GM21529 (cell line): ENCODE data around the gene TSPEAR.

Source experiments
- ATAC-seq: cut with Tn5 transposase; IDR thresholded peaks from one replicate; pipeline ENCODE4 v1.9.1; 2021; ENCODE audit not compliant: unreplicated experiment

TSPEAR gene

DNA sequence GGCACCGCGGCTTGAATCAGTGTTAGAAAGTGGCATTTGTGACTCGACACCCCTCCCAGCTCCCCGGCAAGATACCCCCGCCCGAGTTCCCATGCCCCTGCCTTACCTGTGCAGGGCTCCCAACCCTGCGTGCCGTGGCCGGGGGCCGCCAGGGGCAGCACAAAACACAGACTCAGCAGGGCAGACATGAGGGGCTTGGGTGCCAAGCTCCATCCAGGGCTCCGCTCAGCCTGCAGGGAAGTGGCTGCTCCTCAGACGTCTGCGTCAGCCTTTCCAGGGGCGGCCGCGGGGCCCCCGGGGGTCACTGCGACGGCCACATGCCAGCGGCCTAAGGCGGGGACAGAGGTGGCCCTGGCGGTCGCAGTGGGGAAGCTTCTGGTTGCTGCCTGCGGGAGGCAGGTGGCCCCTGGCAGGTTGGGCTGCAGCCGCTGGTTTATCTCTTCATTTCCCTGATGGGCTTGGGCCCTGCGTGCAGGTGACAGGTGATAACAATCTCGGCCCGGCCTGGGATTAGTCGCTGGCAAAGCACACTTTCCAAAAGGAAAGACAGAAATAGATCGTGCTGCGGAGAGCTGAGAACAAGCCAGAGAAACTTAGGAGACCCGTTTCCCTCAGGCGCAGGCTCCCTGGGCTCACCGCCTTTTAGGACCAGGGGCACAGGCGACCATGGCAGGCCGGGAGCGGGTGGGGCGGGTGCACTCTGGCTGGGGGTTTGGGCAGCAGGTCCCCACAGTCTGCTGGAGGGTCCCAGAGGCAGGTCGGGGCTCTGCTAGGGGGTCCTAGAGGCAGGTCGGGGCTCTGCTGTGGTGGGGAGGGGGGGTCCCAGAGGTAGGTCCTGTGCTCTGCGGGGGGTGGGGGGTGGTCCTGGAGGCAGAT, at the start of gene TSPEAR:
Gene TSPEAR, minus strand, starts transcription at position 246 of the 876 bp plus-strand sequence. Its CDS starts 58 bp downstream, at position 188.
- ATAC-seq, result no peak

DNA sequence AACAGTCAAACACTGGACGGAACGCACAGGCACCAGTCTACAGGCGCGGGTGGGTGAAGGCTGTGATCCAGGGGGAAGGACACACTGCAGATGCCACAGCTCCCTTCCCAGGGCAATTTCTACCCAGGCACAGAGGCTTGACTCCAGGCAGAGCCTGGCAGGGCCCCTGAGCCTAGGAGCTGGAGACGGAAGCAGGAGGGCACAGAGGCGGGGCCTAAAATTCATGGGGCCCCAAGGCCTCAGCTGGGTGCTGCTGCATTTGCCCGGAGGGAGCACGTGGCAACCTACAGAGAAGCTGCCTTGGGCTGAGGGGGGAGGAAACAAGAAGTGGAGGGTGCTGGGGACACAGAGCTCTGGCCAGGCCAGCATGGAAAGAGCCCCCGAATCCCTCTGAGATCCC, 49.0 kb upstream of the TSPEAR start:
- no peak for ATAC-seq

DNA sequence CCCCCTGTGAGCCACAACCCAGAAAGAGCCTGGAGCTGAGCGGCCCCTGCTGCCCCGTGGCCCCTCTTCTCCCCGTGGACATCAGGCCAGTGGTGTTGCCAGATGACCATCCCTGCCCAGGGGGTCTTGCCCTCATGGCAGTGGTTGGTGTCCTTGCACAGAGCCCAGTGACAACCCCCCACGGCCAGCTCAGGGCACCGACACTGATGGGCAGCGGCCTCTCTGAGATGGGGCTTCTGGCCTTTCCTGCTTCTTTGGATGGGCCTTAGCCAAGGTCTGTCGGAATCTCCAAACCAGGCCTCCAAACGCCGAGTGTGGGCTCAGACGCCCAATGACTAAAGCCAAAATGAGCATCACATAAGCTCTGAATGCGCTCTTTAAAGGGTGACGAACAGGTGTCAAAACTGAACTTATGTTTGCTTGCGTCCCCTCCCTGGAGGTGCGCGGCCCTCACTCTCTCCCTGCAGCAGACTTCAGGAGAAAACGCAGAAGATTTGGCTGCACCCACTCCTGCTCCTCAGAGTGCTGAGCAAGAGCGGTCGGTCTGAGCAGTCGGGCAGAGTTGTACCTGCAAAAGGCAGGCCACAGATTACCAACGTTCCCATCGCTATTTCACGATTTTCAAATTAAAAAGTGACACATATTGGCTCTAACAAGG, 48.4 kb upstream of the TSPEAR start:
- ATAC-seq, result no peak

DNA sequence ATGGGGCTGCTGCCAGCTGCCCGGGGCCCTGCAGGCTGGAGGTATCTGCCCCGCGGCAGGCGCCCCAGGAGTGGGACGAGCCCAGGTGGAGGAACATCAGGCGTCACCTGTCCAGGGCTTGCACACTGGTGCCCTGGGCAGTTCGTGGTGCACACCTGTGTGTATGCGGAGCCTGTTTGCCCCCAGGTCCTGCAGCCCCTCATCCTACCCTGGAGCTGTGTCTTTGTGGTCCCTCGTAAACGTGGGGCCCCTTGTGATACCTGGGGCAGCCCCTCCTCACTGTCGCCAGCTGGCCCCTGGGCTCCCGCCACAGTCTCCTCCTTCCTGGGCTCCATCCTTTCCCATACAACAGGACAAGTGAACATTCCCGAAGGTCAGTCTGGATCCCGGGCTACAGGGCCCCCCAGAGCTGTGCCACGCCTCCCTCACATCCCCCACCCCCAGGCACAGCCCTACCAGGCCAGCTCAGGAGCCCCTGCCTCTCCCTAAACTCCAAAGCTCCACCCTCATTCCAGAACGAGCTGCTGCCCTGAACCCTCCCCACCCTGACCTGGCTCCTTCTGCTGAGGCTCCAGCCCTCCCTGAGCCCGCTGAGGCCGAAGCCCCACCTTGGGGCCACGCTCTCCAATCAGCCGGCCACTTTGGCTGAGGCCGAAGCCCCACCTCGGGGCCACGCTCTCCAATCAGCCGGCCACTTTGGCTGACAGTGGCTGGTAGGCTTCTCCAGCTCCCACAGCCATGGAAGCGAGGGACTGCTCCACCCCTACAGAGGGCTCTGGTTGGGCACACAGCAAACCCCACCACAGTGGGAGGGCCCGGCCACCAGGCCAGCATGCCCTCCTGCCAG, 47.6 kb upstream of the TSPEAR start:
- ATAC-seq, result no peak

DNA sequence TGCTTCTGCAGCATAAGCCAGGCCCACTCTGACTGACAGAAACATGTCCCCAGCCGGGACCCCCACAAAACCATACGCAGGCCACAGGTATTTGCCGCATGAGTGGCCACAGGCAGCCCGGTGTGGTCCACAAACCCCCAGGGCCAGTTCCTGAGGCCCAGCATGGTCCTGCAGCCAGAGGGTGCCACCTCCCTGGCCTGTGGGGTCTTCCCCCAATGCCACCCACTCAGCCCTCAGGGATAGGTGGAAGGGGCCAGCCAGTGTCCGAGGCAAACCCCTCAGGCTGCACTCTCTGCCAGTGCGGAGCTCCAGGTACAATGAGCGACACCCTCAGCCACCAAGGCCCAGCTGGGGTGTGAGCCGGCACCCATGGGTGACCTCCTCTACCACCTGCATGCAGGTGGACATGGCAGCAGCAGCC, 46.8 kb upstream of the TSPEAR start:
- ATAC-seq, result no peak

DNA sequence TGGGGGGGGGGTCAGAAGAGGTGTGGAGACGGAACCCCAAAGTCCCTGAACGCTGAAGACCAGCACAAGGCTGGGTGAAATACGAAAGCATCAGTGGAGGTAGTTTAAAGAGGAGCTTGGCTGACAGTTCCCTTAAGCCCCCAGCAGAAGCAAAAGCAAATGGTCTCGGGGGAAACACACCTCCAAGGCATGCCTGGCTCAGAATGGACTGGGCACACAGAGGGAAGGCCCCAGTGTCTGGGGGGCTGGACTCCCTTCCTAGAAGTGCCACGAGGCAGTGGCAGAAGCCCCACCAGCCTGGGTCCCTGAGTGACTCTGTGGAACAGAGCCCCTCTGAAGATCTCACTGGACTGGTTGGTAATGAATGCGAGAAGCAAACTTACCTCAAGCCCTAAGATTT, 46.4 kb upstream of the TSPEAR start:
- no peak for ATAC-seq

DNA sequence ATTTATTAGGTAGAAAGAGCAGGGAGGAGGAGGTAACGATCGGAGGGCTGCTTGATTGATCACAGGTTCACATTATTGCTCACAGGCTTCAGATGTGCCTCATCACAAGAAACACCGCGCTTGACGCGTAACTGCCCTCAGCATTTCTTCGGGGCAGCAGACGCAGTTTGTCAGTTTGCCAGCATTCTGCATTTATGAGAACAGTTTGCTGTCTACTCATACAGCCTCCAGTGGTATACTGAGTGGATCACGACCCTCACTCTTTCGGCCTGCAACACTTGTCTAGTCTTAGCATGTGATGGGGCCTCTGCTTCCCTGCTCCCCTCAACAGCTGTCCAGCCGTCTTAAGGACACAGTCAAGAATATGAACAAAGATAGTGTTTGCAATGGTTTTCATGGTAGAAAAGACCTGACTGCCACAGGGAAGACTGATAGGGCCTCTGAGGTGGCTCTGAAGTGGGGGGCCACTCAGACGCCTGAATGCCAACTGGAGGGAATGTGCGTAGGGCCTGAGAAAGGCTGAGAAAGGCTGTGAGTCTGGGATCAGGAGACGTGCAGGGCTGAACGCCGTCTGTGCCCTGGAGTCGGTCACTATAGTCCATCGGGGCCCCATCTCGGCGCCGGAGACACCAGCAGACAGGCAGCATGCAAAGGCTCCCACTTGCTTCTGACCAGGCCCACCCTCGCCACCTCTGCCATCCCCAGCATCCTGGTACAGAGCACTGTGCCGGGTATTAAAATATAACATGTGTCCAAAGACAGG, 45.2 kb upstream of the TSPEAR start:
- no peak for ATAC-seq

DNA sequence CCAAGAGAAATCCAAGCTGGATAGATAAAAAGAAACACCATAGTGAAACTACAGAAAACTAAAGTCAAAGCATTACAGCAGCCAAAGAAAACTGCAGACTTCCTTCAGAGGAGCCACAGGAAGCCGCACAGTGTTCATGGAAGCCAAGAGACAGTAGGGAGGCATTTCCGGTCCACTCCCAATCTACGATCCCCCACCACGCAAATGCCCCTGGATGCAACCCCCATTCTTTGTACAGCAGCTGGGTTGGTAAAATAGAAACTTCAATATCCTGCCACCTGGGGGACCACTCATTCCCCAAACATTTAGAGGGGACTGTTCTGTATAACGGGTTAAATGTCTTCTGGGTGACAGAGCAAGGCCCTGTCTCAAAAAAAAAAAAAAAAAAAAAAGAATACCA, 43.9 kb upstream of the TSPEAR start:
- ATAC-seq, result no peak

DNA sequence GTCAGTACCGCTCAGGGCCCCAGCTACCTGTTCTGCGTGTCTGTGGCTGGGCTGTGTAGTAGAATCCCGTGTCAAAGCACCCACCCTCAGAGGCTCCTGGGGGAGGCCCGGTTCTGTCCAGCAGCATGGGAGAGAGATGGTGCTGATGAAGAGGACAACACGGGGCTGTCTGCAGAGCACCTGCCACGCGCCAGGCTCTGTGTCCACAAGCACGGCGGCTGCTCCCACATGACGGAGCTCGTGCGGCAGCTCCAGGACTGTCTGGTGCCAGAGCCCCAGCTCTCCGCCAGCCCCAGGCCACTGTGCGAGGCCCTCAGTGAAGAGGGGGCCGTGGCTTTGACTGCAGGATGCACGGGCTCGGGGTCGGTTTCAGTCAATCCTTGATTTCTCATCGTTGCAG, 42.0 kb upstream of the TSPEAR start:
- no peak for ATAC-seq

DNA sequence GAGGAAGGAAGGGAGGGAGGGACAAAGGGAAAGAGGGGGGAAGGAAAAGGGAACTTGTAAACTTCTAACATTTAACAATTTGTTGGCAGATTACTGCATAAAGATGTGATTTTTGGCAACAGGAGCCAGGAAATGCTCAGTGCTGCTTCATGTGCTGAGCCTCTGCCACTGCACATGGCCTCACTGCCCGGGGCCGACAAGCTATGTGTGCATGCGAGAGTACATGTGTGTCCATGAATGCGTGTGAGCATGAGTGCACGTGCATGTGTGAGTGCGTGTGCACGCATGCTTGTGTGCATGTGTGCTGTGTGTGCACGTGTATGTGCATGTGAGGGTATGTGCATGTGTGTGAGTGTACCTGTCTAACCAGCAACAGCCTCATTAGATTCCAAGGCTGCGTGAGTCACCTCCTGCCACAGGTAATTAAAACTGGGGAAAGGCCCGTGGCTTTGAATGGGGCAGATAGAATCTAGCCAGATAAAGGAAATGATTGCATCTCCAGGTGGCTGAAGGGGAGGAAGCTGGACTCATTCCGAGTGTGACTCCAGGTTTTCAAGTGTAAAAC, 41.4 kb upstream of the TSPEAR start:
- no peak for ATAC-seq

DNA sequence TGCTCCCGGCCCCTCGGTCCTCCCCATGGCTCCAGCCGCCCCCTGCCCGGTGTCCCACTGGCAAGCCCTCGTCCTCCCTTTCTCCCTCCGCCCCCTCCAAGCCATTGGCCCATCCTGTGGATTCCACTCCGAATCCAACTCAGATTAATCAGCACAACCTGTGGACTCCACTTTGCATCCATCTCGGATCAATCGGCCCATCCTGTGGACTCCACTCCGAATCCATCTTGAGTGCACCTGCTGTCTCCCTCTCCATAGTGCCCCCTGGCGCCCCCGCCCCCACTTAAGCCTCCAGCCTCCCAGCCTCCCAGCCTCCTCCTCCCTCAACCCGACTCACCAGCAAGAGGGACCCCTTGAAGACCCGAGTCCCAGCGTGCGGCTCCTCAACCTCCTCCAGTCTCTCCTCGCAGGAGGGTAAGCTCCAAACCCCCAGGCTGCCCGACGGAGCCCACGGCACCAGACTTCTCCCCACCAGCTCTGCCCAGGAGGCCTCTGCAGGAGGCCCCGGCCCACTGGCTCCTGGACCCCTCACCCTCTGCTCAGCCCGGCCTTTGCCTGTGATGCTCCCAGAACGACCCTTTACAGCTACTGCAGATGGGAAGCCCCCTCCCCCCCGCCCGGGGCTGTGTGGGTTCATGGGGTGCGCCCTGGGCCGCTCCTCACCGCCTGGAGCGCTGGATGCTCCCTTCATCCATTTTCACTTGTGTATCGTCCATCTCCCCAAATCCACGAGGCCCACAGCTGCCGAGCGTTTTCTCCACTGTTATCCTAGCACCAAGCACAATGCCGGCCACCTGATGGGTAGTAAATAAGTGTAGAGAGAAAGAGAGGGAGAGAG, 40.6 kb upstream of the TSPEAR start:
- no peak for ATAC-seq

DNA sequence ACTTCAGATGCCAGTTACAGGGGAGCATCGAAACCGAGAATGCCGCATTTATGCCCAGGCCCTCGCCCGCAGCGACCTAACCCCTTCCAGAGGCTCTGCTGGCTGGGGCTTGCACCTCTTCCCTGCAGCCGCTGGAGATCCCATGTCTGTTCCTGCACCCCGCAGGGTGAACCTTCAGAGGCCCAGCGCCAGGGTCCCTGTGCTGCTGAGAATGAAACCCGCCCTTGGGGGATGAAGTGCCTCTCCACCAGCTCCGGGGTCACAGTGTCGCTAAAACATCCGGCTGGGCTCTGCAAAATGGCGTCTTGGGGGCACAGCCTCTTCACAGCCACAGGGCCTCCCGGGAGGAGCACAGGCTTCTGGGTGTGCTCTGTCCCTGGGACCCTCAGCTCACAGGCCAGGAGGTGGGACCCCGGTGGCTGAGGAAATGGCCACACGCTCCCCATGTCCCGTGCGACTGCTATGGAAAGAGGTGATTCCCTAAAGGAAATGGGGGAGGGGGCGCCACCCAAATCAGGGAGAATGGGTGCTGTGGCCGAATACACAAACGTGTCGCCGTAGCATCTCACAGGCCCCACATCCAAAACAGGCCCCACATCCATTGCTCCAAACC, 39.9 kb upstream of the TSPEAR start:
- ATAC-seq, result no peak

DNA sequence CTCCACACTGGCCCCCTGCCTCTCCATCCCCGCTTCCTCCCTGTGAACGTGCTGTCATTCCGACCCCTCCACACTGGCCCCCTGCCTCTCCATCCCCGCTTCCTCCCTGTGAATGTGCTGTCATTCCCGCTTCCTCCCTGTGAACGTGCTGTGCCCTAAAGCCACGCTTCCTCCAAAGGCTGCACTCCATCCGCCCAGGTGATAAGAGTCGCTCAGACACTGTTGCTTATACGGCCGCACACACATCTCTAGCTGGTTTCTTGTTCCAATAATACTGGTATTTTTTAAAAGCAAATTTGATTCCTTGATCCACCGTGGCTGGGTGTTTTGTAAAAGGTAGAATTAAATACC, 39.3 kb upstream of the TSPEAR start:
- no peak for ATAC-seq

DNA sequence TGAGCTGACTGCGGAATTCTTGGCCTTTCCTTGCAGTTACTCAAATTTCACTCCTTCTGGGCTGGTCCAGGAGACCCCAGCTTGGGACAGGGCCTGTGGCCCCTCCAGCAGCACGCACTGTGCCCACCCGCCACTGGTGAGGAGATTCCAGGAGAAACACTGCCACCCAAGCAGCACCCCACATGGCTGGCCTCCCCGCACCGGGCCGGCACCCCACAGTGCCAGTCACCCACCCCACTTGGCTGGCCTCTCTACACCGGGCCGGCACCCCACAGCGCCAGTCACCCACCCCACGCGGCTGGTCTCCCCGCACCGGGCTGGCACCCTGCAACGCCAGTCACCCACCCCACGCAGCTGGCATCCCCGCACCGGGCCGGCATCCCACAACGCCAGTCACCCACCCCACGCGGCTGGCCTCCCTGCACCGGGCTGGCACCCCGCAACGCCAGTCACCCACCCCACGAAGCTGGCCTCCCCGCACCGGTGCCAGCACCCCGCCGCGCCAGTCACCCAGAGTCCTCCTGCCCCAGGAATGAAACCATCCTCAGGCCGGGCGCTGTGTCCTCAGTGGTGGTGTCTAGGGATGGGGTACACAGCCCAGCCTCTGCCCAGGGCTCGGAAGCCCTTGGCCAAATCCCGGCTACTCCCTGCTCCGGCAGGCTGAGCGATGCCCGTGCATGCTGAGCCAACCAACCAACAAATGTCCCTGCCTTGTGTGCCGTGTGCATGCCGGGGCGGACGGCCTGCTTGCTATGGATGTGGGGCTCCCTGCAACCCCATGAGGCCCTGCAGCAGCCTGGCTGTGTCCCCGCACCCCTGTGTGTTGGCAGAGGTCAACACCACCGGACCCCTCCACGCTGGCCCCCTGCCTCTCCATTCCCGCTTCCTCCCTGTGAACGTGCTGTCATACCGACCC, 38.6 kb upstream of the TSPEAR start:
- ATAC-seq, result no peak

DNA sequence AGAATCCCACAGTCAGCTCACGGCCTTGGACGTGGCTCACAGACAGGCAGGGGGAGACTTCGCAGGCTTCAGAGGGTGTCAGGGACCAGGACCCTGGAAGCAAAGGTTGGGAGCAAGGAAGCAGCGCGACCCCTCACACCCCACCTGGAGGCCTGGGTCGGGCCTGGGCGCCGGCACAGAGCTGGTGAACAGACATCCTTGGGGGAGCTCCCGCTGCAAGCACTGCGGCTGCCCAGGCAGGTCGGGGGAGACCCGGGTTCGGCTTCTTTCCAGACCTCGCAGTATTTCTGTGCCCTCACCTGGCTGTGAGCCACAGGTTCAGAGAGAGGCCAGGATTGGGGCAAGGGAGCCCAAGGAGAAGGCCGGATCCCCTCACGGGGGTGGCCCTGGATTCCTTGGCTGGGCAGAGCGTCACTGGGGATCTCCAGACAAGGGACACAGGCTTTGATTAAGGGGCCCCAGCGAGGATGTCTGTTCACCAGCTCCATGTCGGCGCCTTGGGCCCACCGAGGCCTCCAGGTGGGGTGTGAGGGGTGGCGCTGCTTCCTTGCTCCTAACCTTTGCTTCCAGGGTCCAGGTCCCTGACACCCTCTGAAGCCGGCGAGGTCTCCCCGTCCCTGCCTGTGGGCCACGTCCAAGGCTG, 37.9 kb upstream of the TSPEAR start:
- ATAC-seq, result no peak

DNA sequence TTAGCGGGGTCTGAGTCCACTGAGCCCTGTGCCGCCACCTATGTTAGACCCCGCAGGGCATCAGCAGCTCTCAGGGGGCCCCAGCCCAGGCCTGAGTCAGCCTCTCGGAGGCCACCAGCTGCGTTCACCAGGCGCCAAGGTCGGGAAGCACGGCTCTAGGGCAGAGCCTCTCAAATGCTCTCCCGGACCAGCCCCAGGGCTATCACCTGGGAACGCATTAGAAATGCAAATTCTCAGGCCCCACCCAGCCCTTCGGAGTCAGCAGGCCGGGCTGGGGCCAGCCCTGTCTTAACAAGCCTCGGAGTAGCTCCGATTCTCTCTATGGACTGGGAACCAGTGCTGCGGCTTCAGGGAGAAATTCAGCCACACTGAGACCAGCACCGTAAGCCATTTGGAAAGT, 37.2 kb upstream of the TSPEAR start:
- no peak for ATAC-seq

DNA sequence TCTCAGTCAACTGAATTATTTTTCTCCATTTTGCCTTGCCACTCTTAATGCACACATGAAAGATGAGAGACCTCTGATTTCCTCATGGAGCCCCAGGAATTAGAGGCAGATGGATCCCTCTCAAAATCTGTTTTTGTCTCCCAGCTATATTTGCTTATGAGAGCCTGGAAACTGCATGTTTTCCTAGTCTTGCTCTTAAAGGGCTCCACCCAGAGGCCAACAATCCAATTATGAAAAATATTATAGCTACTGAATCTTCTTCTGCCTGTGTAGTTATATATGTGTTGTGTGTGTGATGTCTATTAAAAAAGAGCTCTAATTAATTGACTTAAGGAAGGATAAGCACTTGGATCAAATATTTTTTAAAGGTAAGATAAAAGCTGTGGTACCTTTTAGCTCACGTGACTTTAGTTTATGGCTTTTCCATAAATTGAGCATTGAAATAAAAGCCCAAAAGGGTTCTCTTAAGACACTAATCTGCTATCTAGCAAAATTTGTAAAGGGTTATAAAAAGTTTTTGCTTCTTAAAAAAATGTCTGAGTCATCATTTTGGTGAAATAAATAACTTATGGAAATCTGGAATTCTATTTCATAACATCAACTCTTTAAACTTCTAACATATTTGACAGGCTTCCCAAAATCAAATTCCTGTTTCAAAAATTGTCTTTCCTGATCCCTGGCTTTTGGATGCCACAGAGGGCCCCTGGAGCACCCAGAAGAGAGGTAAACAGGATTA, 31.2 kb upstream of the TSPEAR start:
- ATAC-seq, result no peak
